ENCODE measurements around the gene SPRYD4.
"Not testable (repeated sequence)": the region's sequence is repeated elsewhere in the genome, so short reads cannot be mapped to it uniquely, and the experiment has no call there.

SPRYD4 gene

GRCh38 chr12:56468216-56469006, at the start of gene SPRYD4:
SPRYD4 (plus strand) TSS chr12:56468578; CDS start chr12:56468592, 14 bp downstream.
- DNase-seq, result peak; percentile 94

DNA sequence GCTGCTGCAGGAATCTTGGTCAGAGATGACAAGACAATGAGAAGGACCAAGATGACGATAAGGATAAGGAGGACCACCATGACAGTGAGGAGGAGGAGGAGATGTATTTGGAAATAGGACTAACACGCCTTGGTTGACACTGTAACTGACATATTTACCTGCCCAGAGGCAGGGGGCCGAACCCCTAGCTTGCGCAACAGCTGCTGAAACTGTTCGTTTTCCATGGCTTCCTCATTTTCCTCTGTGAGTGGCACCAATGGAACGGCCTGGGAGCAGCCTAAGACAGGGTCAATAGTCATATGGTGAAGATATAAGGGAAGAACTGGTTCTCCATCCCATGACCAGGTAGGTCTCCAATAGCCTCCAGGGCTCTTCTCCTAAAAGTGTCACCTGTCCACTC, 48.0 kb upstream of the SPRYD4 start:
- DNase-seq, result no peak

GRCh38 chr12:56425193-56425592, 43.2 kb upstream of the SPRYD4 start:
- no peak for DNase-seq

GRCh38 chr12:56425940-56426438, 42.4 kb upstream of the SPRYD4 start:
- DNase-seq, result no peak

DNA sequence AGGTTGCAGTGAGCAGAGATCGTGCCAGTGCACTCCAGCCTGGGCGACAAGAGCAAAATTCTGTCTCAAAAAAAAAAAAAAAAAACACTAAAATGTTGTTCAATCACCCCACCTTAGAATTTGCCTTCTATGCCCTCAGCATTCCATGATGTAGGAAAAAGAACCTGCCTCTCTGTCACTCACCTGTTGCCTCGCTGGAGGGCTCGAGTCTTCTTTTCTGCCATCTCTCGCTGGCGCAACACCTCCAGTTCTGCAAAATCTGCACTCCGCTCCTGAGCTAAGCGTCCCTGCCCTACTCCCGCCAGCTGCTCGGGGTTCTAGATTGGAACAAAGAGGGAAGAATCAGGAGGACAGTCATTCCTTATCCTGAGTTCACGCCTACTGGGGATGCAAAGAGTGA, 37.1 kb upstream of the SPRYD4 start:
- no peak for DNase-seq

GRCh38 chr12:56431850-56432249, 36.5 kb upstream of the SPRYD4 start:
- no peak for DNase-seq

DNA sequence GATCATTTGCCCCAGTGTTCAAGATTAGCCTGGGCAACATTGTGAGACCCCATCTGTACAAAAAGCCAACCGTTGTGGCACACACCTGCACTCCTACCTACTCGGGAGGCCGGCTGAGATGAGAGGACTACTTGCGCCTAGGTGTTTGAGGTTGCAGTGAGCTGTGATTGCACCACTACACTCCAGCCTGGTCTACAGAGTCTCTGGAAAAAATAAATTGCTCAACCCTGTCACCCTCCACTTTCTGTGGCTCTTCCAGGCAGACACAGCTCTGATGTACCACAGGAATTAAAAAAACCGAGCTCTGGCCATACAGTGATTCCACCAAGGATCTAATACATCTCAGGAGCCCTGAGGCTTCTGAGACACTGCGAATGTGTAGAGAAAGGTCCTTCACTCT, 33.5 kb upstream of the SPRYD4 start:
- no peak for DNase-seq

- DNase-seq, result no peak
These were observed 30.8 kb upstream of the SPRYD4 start for GRCh38 chr12:56437430-56438176.

- DNase-seq, result not testable (repeated sequence)
These were observed 25.2 kb upstream of the SPRYD4 start for GRCh38 chr12:56443208-56443607.

- peak; percentile 91 for DNase-seq
These were observed 19.3 kb upstream of the SPRYD4 start, which contains the start of gene TIMELESS for GRCh38 chr12:56448860-56449621. TIMELESS (minus strand) TSS chr12:56449426; CDS start chr12:56434170, 15,256 bp downstream.

GRCh38 chr12:56449622-56449984, 18.8 kb upstream of the SPRYD4 start:
- no peak for DNase-seq

DNA sequence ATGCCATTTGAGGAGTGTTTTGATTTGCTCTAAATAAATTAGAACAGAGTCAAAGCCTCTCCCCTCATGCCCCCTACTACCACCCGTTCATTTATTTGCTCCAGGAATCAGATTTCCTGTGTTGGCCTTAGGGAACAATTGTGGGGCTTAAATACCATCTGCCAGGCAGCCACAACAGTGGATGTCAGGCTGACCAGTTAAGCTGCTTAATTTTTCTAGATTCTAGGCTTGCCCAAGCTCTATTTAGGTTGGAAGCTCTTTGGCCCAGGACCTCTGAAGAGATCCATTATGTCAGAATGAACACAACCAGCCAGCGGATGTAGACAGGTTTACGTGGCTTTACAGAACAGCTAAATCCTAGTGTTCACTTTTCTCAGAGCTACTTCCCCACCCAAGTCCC, 18.1 kb upstream of the SPRYD4 start:
- DNase-seq, result no peak

- DNase-seq, result no peak
These were observed 17.2 kb upstream of the SPRYD4 start for GRCh38 chr12:56451147-56451546.

DNA sequence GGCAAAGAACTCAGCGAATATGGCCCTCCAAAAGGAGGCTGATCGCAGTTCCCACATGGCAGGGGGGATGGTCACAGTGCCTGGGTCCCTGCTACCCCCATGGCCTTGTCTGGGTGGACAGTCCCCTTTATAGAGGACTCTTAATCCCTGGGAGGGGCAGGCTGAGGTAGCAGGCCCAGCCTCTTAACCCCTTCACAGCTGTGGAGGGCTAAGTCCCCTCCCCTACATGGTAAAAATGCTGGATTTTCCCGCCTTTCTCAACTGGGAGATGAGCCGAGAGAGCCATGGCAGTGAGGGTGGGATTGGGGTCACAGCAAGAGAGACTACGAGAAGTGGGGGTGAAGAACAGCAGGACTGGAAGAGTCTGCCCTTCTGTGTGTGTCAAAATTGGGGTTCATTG, 13.8 kb upstream of the SPRYD4 start, which contains the start of gene MIP:
TSS of gene MIP (minus strand) at position 101 of the 400 bp plus-strand sequence. CDS start at position 57, 44 bp downstream.
- DNase-seq, result no peak

GRCh38 chr12:56457817-56458216, 10.6 kb upstream of the SPRYD4 start:
- DNase-seq, result no peak

GRCh38 chr12:56461235-56462159, 6.9 kb upstream of the SPRYD4 start:
- no peak for DNase-seq

GRCh38 chr12:56462565-56462964, 5.8 kb upstream of the SPRYD4 start:
- no peak for DNase-seq

- DNase-seq, result no peak
These were observed 891 bp downstream of the SPRYD4 start for GRCh38 chr12:56469007-56469930.

DNA sequence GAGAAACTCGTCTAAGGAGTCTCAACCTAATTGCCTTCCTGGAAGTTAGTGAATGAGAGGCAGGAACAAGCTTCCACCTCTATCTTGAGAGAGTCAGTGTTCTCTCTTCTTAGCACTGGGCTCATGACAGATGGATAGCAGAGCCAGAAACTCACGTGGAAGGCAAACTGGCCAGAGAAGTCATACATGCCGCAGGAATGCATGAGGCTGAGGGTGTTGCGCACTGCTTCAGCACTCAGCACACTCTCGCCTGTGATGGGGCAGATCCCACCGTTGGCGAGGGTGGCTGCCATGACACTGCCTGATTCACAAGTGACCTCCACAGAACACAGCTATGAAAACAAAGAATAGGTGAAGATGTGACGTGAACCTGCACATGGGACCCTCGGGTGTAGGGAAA, 6.0 kb downstream of the SPRYD4 start:
- DNase-seq, result no peak

- DNase-seq, result no peak
These were observed 7.8 kb downstream of the SPRYD4 start for GRCh38 chr12:56476143-56476542.

DNA sequence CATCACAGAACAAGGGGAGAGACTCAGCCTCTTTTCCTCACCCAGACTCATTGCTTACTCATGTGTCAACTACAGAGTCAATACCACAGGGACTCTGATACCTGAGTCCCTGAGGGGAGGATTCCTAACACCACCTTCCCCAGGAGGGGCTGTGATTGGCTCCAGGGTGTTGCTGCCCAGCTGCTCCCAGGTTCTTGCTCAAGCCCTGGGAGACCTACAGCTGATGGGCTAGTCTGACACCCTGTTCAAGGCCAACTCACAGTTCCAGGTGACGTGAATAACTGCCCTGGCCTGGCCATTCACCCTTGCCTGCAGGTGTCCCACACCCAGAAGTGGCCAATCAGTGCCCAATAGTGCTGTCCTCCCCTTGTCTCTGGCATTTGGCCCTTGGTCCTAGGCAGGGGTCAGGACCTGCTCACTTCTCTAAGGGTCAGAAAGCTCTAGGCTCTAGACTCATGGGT, 8.6 kb downstream of the SPRYD4 start:
- no peak for DNase-seq

Data from activated CD4-positive, alpha-beta T cell treated with anti-CD3 and anti-CD28 coated beads, Interleukin-2, amount 50 U/mL, for 16 hours (primary cell).